ENCODE results near the gene MAN1C1.
A peak's percentile ranks its signal among the peaks of the same experiment; 100 is the strongest.

Gene MAN1C1

GRCh38 chr1:25765136-25765922 lies 148.7 kb downstream of the MAN1C1 start:
- no peak for DNase-seq (ENCODE audit: low read depth)

GRCh38 chr1:25765923-25766589 lies 149.5 kb downstream of the MAN1C1 start:
- DNase-seq (ENCODE audit: low read depth), result no peak

GRCh38 chr1:25766721-25767436 lies 150.3 kb downstream of the MAN1C1 start:
- no peak for DNase-seq (ENCODE audit: low read depth)

GRCh38 chr1:25767437-25767770 lies 150.8 kb downstream of the MAN1C1 start:
- DNase-seq (ENCODE audit: low read depth), result no peak

GRCh38 chr1:25768999-25769398 lies 152.4 kb downstream of the MAN1C1 start:
- no peak for DNase-seq (ENCODE audit: low read depth)

- no peak for DNase-seq (ENCODE audit: low read depth)
These were observed 153.2 kb downstream of the MAN1C1 start for GRCh38 chr1:25769625-25770383.

- DNase-seq (ENCODE audit: low read depth), result no peak
These were observed 154.1 kb downstream of the MAN1C1 start for GRCh38 chr1:25770541-25771220.

GRCh38 chr1:25771221-25772114 lies 154.9 kb downstream of the MAN1C1 start:
- no peak for DNase-seq (ENCODE audit: low read depth)

- DNase-seq (ENCODE audit: low read depth), result no peak
These were observed 155.6 kb downstream of the MAN1C1 start for GRCh38 chr1:25772164-25772563.

GRCh38 chr1:25772692-25773245 lies 156.2 kb downstream of the MAN1C1 start:
- no peak for DNase-seq (ENCODE audit: low read depth)

GRCh38 chr1:25773441-25774125 lies 157.0 kb downstream of the MAN1C1 start:
- DNase-seq (ENCODE audit: low read depth), result no peak

- no peak for DNase-seq (ENCODE audit: low read depth)
These were observed 157.7 kb downstream of the MAN1C1 start for GRCh38 chr1:25774206-25774803.

GRCh38 chr1:25774921-25775771 lies 158.6 kb downstream of the MAN1C1 start:
- peak; percentile 68 for DNase-seq (ENCODE audit: low read depth)

GRCh38 chr1:25779388-25779787 lies 162.8 kb downstream of the MAN1C1 start:
- no peak for DNase-seq (ENCODE audit: low read depth)

GRCh38 chr1:25779894-25780293 lies 163.3 kb downstream of the MAN1C1 start:
- DNase-seq (ENCODE audit: low read depth), result no peak

- no peak for DNase-seq (ENCODE audit: low read depth)
These were observed 163.9 kb downstream of the MAN1C1 start for GRCh38 chr1:25780318-25781129.

- no peak for DNase-seq (ENCODE audit: low read depth)
These were observed 164.5 kb downstream of the MAN1C1 start for GRCh38 chr1:25781130-25781433.

Data from stimulated activated CD8-positive, alpha-beta memory T cell treated with anti-CD3 and anti-CD28 coated beads, Interleukin-12 subunit alpha, Interleukin-12 subunit beta, amount 100 ng/mL, for 4 hours (primary cell).